ENCODE measurements around the gene SUN5.
"Not testable (repeated sequence)": the region's sequence is repeated elsewhere in the genome, so short reads cannot be mapped to it uniquely, and the experiment has no call there.

SUN5 gene

GRCh38 chr20:32959351-32960221 is 44.6 kb downstream of the SUN5 start:
- Histone ChIP-seq H3K36me3 (ENCODE audit: control insufficient read depth, insufficient read depth, low read length) (no peaks in the 10 kb centered on the region; the same call in 1 of the 2 replicates), H3K4me3 (ENCODE audit: low read length) (no peak overlapping the region), H3K9me3 (ENCODE audit: control insufficient read depth, insufficient read depth, low read length) (peaks cover 2% of the 10 kb centered on the region), H3K27me3 (ENCODE audit: control insufficient read depth, insufficient read depth, low read length) (no peaks in the 10 kb centered on the region), H3K27ac (ENCODE audit: low read length) (no peak overlapping the region), H3K4me1 (ENCODE audit: control insufficient read depth, insufficient read depth, low read length) (no peaks in the 10 kb centered on the region)
- DNase-seq (ENCODE audit: low read depth, low spot score): no peak
- WGBS (ENCODE audit: insufficient coverage, insufficient read length): no CpG with 5 or more reads among the region's 14 CpGs

- H3K27ac ChIP-seq (ENCODE audit: low read length): no peak overlapping the region
- DNase-seq (ENCODE audit: low read depth, low spot score): no peak
- H3K27me3 ChIP-seq (ENCODE audit: control insufficient read depth, insufficient read depth, low read length): no peaks in the 10 kb centered on the region
- H3K4me3 ChIP-seq (ENCODE audit: low read length): no peak overlapping the region
- peaks cover 2% of the 10 kb centered on the region for H3K9me3 ChIP-seq (ENCODE audit: control insufficient read depth, insufficient read depth, low read length)
- H3K36me3 ChIP-seq (ENCODE audit: control insufficient read depth, insufficient read depth, low read length): no peaks in the 10 kb centered on the region; the same call in 1 of the 2 replicates
- no peaks in the 10 kb centered on the region for H3K4me1 ChIP-seq (ENCODE audit: control insufficient read depth, insufficient read depth, low read length)
Measured at GRCh38 chr20:32958574-32958973, 45.7 kb downstream of the SUN5 start.

- WGBS (ENCODE audit: insufficient coverage, insufficient read length): no CpG with 5 or more reads among the region's 5 CpGs
- H3K27ac ChIP-seq (ENCODE audit: low read length): no peak overlapping the region
- no peaks in the 10 kb centered on the region for H3K27me3 ChIP-seq (ENCODE audit: control insufficient read depth, insufficient read depth, low read length)
- H3K36me3 ChIP-seq (ENCODE audit: control insufficient read depth, insufficient read depth, low read length): no peaks in the 10 kb centered on the region; the same call in 1 of the 2 replicates
- no peak for DNase-seq (ENCODE audit: low read depth, low spot score)
- H3K4me1 ChIP-seq (ENCODE audit: control insufficient read depth, insufficient read depth, low read length): no peaks in the 10 kb centered on the region
- H3K9me3 ChIP-seq (ENCODE audit: control insufficient read depth, insufficient read depth, low read length): peaks cover 2% of the 10 kb centered on the region
- no peak overlapping the region for H3K4me3 ChIP-seq (ENCODE audit: low read length)
Measured at GRCh38 chr20:32957459-32957858, 46.8 kb downstream of the SUN5 start.

- not testable (repeated sequence) for DNase-seq (ENCODE audit: low read depth, low spot score); H3K4me1 ChIP-seq (ENCODE audit: control insufficient read depth, insufficient read depth, low read length); H3K36me3 ChIP-seq (ENCODE audit: control insufficient read depth, insufficient read depth, low read length); H3K27ac ChIP-seq (ENCODE audit: low read length); H3K27me3 ChIP-seq (ENCODE audit: control insufficient read depth, insufficient read depth, low read length); H3K9me3 ChIP-seq (ENCODE audit: control insufficient read depth, insufficient read depth, low read length); H3K4me3 ChIP-seq (ENCODE audit: low read length)
- WGBS (ENCODE audit: insufficient coverage, insufficient read length): no CpG with 5 or more reads among the region's 4 CpGs
Measured at GRCh38 chr20:32950539-32950938, 53.7 kb downstream of the SUN5 start.

- Histone ChIP-seq H3K9me3 (ENCODE audit: control insufficient read depth, insufficient read depth, low read length) (no peaks in the 10 kb centered on the region), H3K4me1 (ENCODE audit: control insufficient read depth, insufficient read depth, low read length) (no peaks in the 10 kb centered on the region), H3K27me3 (ENCODE audit: control insufficient read depth, insufficient read depth, low read length) (peaks cover 5% of the 10 kb centered on the region), H3K36me3 (ENCODE audit: control insufficient read depth, insufficient read depth, low read length) (no peaks in the 10 kb centered on the region), H3K27ac (ENCODE audit: low read length) (no peak overlapping the region), H3K4me3 (ENCODE audit: low read length) (no peak overlapping the region)
- WGBS (ENCODE audit: insufficient coverage, insufficient read length): no CpG with 5 or more reads among the region's 1 CpG
- no peak for DNase-seq (ENCODE audit: low read depth, low spot score)
Measured at GRCh38 chr20:32946629-32947028, 57.6 kb downstream of the SUN5 start.

- H3K27ac ChIP-seq (ENCODE audit: low read length): no peak overlapping the region
- H3K27me3 ChIP-seq (ENCODE audit: control insufficient read depth, insufficient read depth, low read length): peaks cover 4% of the 10 kb centered on the region
- no CpG with 5 or more reads among the region's 4 CpGs for WGBS (ENCODE audit: insufficient coverage, insufficient read length)
- no peaks in the 10 kb centered on the region for H3K4me1 ChIP-seq (ENCODE audit: control insufficient read depth, insufficient read depth, low read length)
- no peaks in the 10 kb centered on the region for H3K9me3 ChIP-seq (ENCODE audit: control insufficient read depth, insufficient read depth, low read length)
- DNase-seq (ENCODE audit: low read depth, low spot score): no peak
- no peak overlapping the region for H3K4me3 ChIP-seq (ENCODE audit: low read length)
- H3K36me3 ChIP-seq (ENCODE audit: control insufficient read depth, insufficient read depth, low read length): no peaks in the 10 kb centered on the region
Measured at GRCh38 chr20:32945710-32946221, 58.5 kb downstream of the SUN5 start.

- no peak overlapping the region for H3K27ac ChIP-seq (ENCODE audit: low read length)
- H3K9me3 ChIP-seq (ENCODE audit: control insufficient read depth, insufficient read depth, low read length): no peaks in the 10 kb centered on the region
- no peaks in the 10 kb centered on the region for H3K36me3 ChIP-seq (ENCODE audit: control insufficient read depth, insufficient read depth, low read length)
- H3K4me3 ChIP-seq (ENCODE audit: low read length): no peak overlapping the region
- DNase-seq (ENCODE audit: low read depth, low spot score): no peak
- no peaks in the 10 kb centered on the region for H3K4me1 ChIP-seq (ENCODE audit: control insufficient read depth, insufficient read depth, low read length)
- no peaks in the 10 kb centered on the region; the same call in 1 of the 2 replicates for H3K27me3 ChIP-seq (ENCODE audit: control insufficient read depth, insufficient read depth, low read length)
- 100% methylated on average over 1 of the region's 7 CpGs for WGBS (ENCODE audit: insufficient coverage, insufficient read length)
Measured at GRCh38 chr20:32943490-32944052, 60.7 kb downstream of the SUN5 start.

GRCh38 chr20:32941155-32941885 is 62.9 kb downstream of the SUN5 start:
- WGBS (ENCODE audit: insufficient coverage, insufficient read length): no CpG with 5 or more reads among the region's 4 CpGs
- no peak overlapping the region for H3K27ac ChIP-seq (ENCODE audit: low read length)
- no peak overlapping the region for H3K4me3 ChIP-seq (ENCODE audit: low read length)
- DNase-seq (ENCODE audit: low read depth, low spot score): no peak
- H3K4me1 ChIP-seq (ENCODE audit: control insufficient read depth, insufficient read depth, low read length): no peaks in the 10 kb centered on the region
- H3K9me3 ChIP-seq (ENCODE audit: control insufficient read depth, insufficient read depth, low read length): no peaks in the 10 kb centered on the region
- H3K36me3 ChIP-seq (ENCODE audit: control insufficient read depth, insufficient read depth, low read length): no peaks in the 10 kb centered on the region
- H3K27me3 ChIP-seq (ENCODE audit: control insufficient read depth, insufficient read depth, low read length): no peaks in the 10 kb centered on the region; the same call in 1 of the 2 replicates

GRCh38 chr20:32934580-32934979 is 69.7 kb downstream of the SUN5 start:
- DNase-seq (ENCODE audit: low read depth, low spot score): no peak
- H3K36me3 ChIP-seq (ENCODE audit: control insufficient read depth, insufficient read depth, low read length): no peaks in the 10 kb centered on the region
- H3K4me1 ChIP-seq (ENCODE audit: control insufficient read depth, insufficient read depth, low read length): no peaks in the 10 kb centered on the region
- H3K9me3 ChIP-seq (ENCODE audit: control insufficient read depth, insufficient read depth, low read length): no peaks in the 10 kb centered on the region
- H3K27me3 ChIP-seq (ENCODE audit: control insufficient read depth, insufficient read depth, low read length): no peaks in the 10 kb centered on the region
- no peak overlapping the region for H3K4me3 ChIP-seq (ENCODE audit: low read length)
- WGBS (ENCODE audit: insufficient coverage, insufficient read length): no CpG with 5 or more reads among the region's 4 CpGs
- no peak overlapping the region for H3K27ac ChIP-seq (ENCODE audit: low read length)

Data from iPS DF 6.9 (cell line).